GM19025 (cell line): ENCODE results near the gene FAM229A.
"Not testable (repeated sequence)": the region's sequence is repeated elsewhere in the genome, so short reads cannot be mapped to it uniquely, and the experiment has no call there.

Source experiments
- ATAC-seq: cut with Tn5 transposase; IDR thresholded peaks from one replicate; pipeline ENCODE4 v1.9.1; 2021; ENCODE audit warnings: mild to moderate bottlenecking, low read depth, moderate library complexity; ENCODE audit not compliant: unreplicated experiment

The FAM229A gene

DNA sequence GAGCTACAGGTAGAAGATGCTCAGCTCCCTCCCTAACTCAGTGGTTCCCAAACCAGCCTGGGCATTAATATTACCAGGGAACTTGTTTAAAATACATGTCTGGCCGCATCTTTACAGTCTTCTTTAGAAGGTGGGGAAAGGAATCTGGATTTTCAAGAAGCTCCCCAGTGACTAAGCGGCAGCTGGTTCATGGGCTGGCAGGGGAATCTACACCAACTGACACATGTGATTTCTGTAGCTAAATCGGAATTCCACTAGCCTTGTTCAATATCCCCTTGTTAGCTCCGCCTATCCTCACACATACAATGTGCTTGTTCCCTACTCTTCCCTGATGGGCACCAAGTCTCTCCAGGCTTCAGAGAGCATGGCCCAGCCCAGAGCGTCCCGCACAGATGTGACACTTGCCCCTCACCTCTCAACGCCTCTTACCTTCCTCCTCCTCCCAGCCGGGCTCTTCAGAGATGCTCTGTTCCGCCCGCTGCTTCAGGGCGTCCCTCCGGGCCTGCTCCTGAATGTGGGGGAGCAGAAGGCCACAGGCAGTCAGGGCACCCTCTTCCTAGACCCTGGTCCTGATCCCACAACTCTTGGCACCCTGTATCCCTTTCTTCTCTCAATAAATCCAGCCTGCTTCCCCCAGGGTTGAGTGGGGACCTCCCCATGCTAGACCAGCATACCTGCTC lies 15.4 kb upstream of the FAM229A start:
- ATAC-seq, result no peak

DNA sequence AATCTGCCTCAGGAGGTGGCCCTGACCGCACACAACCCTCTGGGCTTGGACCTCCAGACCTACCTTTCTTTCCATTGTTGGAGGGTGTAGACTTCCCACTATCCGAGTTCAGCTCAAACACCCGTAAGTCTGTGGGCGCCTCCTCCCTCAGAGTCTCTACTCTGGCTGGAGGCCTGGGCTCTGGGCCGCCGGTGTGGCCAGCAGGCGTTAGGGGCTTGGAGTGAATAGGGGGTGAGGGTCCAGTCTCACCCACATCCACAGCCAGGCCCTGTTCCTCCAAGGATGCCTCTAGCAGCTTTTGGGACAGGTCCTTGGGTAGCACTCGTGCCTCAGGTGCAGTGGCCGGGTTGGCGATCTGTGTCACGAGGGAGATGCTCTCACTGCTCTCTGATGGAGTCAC lies 13.9 kb upstream of the FAM229A start:
- ATAC-seq, result no peak

DNA sequence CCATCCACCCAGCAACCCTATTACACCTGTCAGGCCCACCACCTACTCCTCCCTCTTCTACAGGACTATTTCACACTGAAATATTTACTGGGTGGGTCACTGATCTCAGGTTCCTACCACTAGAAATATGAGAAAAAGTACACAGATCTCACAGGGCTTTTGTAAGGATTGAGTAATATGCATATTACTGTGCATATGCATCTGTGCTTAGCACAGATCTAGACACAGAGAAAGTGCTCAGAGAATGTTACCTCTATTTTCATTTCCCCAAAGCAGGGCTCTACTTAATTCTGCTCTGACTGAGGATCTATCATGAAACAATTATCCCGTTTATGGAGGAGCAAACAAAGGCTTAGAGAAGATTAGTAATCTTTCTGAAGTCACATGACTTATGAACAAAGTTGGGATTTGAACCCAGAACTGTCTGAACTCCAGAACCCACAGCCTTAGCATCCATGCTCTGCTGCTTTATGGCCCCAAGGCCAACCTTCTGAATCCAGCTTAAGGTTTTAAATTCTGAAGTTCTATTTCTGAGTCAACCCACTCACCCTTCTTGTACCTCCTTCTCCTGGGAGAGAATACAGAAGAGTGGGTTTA lies 11.8 kb upstream of the FAM229A start:
- ATAC-seq, result no peak

DNA sequence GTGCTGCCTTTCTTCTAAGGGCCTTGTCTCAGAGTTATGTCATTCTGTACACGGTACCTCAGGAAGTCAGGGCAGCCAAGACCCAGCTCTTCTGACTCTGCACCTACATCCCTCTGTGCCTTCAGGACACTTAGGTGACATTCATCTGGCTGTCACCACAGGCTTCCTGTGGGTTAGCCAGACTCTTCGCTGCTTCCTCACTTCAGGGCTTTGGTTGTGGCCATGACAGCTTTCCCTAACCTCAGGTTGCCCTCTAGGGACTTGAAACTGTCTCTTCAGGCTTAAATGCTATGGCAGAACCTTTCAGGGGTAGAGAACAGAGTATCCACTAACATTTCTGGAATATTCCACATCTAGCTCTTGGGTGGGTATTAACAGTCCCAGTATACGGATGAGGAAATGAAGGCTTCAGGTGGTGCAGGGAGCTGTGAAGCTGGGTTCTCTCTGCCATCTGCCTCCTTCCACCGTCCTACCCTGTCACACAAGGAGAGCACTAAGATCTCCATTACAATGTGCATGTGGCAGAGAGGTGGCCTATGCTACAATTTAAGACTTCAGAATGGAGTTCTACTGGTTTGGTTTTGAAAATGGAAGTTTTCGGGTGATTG lies 10.0 kb upstream of the FAM229A start:
- no peak for ATAC-seq

DNA sequence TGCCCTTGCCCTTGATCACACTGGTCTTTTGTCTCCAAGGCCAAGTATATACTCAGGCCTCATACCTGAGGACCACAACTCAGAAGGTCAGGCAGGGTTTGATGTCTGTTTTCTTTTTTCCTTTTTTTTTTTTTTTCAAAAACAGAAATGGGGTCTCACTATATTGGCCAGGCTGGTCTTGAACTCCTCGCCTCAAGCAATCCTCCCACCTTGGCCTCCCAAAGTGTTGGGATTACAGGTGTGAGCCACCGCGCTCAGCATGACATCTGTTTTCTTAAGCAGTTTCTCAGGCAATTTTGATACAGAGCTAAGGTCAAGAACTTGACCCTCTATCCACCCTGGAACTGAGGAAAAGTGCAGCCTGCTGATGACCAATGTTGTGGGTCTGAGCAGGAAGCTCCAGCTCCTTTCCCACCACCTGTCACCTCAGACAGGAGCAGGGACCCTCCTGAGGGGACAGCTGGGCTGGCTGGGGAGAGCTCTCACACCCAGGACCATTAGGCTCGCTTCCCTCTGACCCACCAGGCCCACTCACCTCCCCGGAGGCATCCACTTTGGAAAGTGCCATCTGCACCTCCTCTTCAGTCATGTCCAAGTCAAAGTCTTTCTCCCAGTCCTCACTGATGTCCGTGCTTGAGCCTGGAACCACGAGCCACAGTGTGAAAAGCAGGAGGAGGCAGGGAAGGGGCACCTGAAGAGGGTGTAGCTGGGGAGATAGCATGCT lies 5.8 kb upstream of the FAM229A start:
- ATAC-seq, result no peak

DNA sequence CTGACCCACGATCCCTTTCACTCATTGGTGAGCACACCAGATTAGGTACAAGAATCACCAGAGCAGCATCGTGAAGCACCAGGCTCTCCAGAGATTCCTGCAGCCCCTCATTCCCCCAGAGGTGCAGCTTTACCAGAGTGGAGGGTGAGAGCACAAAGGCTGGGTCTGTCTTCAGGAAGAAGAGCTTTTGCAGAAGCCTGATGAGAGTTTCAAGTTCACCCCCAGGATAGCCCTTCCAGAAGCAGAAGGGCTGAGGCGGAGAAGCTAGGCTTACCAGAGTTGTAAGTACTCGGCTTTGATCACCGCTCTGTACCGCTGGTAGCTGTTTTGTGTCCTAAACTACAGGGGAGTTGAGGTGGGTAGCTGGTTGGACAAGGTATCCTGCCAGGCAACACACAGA lies 3.2 kb upstream of the FAM229A start:
- no peak for ATAC-seq

DNA sequence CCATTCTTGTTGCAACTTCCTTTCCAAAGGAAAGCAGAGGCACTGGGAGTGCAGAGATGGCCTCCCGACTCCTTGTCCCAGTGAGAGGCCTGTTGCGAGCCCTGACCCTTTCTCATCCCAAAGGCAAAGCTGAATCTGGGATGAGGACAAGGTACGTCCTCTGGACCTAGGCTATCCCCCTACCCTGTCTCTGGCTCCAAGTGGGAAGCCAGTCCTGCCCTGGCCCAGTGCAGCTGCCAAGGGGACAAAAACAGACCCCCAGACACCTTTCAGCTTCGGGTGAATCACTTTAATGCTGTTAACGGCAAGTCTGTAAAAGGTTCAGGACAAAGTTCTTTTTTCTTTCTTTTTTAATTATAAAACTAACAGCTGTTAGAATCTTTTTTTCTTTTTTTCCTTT lies 2.6 kb upstream of the FAM229A start:
- no peak for ATAC-seq

DNA sequence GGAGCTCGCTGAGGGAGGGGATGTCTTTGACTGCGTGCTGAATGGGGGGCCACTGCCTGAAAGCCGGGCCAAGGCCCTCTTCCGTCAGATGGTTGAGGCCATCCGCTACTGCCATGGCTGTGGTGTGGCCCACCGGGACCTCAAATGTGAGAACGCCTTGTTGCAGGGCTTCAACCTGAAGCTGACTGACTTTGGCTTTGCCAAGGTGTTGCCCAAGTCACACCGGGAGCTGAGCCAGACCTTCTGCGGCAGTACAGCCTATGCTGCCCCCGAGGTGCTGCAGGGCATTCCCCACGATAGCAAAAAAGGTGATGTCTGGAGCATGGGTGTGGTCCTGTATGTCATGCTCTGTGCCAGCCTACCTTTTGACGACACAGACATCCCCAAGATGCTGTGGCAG lies 1.4 kb upstream of the FAM229A start:
- ATAC-seq, result no peak

DNA sequence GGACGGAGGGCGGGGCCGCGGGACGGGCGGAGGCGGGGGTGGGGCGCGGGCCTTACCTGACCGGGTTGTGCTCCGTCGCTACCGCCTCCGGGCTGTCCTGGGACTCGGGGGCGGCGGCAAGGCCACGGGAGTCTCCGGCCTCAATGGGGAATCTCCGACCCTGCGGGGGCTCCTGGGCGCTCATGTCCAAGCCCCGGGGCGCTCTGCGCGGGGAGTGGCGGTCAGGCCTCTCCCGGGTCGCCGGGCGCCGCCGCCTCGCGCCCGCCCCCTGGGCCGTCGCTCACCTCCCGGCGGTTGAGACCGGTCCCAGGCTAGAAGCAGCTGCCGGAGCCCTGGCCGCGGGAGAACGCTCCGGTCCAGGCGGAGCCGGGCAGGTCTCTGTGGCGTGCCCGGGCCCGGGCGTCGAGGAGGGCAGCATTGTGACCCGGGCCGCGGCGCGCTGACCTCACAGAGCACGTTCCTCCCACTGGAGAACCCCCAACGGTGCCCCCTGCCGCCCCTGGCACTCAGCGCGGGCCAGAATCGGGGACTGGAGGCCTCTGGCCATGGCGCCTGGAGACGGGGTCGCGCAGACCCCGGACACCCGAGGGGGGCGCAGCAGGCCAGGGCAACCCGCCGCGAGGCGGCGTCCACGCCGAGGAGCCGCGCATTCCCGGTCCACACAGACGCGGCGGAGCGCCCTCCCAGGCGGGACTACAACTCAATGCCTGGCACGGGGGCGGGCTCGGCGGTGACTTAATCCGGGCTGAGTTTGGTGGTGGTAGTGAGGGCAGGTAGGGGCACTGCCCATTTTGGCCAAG lies 411 bp downstream of the FAM229A start:
- ATAC-seq, result no peak

DNA sequence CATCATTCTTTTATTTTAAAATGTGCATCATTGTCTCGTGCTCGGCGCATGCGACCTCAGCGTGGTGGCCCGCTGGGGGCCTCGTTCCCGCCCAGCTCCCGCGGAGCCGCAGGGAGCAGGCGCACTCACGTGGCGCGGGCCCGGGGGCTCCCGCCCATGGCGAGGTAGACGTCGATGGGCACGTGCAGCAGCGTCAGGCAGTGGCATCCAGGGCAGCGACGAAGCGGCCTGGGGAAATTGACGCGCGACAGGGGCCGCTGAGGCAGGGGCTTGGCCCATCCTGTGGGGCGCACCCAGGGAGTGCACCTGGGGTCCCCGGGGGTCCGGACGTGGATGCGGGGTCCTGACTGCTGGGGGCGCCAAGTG lies 994 bp downstream of the FAM229A start:
- ATAC-seq, result no peak

DNA sequence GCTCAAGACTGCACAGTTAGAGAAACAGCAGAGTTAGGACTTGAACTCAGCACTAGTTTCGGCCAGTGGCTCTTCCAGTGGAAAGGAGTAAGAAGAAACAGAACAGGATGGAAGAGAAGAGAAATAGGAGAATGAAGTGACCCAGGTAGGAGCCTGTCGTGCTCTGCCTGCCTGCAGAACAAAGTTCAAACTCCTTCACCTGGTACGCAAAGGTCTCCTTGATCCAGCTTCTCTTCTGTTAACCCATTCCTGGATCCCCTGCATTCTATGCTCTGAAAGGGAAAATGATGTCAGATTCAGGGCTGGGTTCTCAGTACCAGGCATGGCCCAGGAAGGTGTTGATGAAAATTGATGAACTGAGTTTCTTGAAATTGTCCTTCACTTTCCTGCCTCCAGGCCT lies 3.9 kb downstream of the FAM229A start:
- no peak for ATAC-seq

DNA sequence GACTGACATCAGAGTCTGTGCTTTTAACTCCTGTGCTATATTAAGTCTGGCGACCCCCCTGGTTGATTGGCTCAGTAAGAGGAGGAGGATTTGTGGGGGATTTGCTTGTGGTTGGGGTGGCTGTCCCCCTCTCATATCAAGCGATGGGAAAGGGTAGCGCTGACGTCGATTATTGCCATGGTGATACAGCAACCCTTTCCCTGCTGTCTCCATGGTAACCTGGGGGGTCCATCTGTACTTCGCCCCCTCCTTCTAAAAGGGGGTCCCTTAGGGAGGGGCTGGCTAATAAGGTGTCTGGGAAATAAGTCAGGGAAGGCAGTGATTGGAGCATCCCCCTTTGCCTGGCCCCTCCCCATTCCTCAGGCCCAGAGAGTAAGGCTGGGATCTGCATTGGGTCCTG lies 4.7 kb downstream of the FAM229A start:
- no peak for ATAC-seq

DNA sequence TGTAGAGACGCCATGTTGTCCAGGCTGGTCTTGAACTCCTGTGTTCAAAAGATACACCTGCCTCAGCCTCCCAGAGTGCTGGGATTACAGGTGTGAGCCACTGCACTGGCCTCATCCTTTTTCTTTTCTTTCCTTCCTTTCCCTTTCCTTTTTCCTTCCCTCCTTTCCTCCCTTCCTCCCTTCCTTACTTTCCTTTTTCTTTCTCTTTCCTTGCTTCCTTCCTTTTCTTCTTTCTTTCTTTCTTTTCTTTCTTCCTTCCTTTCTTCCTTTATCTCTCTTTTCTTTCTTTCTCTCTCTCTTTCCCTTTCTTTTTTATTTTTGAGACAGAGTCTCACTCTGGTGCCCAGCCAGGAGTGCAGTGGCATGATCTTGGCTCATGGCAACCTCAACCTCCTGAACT lies 5.8 kb downstream of the FAM229A start:
- ATAC-seq, result no peak

DNA sequence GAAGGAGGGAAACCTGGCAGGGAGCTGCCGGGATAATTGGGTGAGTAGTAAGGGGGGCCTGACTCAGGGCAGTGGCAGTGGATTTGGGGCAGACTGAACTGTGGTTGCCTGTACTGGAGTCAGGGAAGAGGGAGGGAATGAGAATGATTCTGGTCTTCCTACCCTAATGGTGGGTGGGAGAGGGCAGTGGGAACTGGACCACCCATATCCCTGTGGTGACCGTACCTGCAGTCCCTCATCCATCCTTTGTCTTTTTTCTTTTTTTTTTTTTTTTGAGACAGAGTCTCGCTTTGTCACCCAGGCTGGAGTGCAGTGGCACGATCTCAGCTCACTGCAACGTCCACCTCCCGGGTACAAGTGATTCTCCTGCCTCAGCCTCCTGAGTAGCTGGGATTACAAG lies 6.5 kb downstream of the FAM229A start:
- not testable (repeated sequence) for ATAC-seq

DNA sequence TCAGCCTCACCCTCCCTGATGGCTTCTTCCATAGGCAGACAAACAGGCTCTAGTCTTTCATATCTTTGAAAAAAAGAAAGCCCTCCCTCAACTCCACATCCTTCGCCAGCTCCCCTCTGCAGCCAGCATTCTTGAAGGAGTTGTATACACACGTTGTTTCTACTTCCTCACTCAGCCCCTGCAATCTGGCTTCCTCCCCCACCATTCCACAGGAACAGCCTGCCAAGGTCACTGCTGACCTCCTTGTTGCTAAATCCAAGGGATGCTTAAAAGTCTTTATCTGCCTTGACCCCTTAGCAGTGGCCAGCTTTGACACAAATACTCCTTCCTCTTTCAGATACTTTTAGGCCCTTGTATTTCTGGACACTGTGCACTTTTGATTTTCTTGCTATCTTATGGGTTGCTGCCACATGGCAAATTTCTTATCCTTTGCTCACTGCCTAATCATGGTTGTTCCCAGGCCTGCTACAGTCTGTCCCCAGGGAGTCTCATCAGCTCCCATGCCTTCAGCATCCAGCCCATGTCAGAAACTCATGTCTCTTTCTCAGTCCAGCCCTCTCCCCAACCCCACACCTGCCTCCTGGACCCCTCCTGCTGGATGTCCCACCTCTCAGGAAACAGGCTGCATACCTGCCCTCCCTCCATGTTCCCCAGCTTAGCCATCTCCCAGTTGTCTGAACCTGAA lies 8.3 kb downstream of the FAM229A start:
- no peak for ATAC-seq

DNA sequence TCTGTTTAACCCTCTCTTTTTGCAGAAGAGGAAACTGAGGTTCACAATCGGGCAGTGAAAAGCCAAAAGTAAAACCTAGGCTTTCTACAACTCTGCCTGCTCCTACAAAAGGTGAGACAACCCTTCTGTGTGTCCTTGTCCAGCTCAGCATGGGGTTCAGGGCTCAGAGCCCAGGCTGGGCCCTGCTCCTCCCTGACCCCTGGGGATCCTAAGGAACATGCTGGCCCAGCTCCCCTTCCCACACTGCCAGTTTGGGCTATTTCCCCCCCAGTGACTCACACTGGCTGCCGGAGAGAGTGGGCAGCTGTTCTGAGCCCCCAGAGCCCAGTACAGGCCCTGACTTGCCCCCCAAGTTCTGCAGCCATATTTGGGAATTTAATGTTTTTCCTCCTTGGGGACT lies 8.9 kb downstream of the FAM229A start:
- ATAC-seq, result no peak

DNA sequence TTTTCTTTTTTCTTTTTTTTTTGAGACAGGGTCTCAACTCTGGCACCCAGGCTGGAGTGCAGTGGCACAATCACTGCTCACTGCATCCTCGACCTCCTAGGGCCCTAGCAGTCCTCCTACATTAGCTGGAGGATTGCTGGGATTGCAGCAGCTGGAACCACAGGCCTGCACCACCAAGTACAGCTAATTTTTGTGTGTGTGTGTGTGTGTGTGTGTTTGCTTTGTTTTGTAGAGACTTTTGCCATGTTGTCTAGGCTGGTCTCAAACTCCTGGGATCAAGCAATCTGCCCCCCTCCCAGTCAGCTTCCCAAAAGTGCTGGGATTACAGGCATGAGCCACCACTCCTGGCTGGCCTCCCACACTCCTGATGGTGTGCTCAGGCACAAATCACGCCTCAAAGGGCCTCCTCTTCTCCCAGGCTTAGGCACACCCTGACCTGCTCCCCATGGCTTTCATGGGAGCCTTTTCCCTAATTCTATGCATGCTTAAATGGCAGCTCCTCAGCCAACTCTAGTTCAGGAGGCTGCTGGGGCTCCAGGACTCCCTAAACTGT lies 9.4 kb downstream of the FAM229A start:
- no peak for ATAC-seq

DNA sequence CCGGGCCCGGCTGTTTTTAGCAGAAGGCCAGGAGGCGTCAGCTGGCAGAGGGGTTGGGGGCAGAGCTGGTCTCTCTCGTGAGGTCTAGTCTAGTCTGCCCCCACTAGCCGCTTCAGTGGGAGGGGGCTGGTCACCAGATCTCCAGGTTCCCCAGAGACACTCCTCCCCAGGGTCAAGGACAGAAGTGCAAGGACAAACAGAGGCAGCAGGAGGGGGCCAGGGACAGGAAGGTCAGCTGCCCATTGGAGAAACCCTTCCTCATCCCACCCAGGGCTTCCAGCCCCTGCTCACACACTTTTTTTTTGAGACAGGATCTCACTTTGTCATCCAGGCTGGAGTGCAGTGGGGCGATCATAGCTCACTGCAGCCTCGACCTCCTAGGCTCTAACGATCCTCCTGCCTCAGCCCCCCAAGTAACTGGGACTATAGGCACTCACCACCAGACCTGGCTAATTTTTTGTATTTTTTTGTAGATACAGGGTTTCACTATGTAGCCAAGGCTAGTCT lies 10.0 kb downstream of the FAM229A start:
- no peak for ATAC-seq

DNA sequence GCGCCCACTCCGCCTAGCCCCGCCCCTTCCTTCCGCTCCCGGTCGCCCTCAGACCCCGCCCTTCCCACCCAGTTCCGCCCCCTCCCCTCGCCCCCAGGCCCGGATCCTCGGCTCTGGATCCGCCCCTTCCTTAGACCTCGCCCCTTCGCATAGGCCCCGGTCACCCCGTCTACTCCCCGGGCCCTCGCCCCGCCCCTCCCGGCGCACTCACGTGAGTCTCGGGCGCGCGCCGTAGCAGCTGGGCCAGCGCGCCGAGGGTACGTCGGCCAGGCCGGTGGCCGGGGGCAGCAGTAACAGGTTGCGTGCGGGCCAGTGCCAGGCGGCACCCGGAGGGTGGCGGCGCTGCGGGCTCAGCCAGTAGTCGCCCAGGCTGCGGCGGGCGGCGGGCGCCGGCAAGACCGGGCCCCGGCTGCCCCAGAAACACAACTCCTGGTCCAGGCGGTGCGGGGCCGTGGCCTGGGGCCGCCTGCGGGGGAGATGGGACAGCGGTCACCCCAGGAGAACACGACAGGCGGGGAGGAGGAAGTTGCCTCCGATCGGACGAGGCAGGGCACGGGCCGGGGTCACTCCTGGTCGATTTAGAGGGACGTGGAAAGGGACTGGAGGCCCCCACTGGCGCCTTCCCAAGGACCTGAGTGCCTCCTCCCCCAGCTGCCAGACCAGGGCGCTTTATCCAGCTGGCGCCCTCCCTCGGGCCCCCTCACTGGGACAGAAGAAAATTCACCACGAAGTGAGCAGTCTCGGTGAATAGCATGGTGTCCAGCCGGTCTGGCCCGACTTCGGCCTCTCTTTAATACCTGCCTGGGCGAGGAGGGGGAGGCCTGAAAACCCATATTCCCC lies 10.7 kb downstream of the FAM229A start:
- ATAC-seq, result peak; percentile 84
